ENCODE results near the gene PKLR. TPM values are rescaled to one million over a fixed set of nuclear protein-coding genes. Genes with fewer than 3 reads are reported as not detected.
"Not testable (repeated sequence)": the region's sequence is repeated elsewhere in the genome, so short reads cannot be mapped to it uniquely, and the experiment has no call there.

The PKLR gene
- total and polyA plus RNA-seq, 7 donors: 0.01 TPM; not detected in 6

- DNase-seq (no peak), ATAC-seq (peak in 1 of 4 donors; percentile 6)
- TF ChIP-seq, protein P1, sequence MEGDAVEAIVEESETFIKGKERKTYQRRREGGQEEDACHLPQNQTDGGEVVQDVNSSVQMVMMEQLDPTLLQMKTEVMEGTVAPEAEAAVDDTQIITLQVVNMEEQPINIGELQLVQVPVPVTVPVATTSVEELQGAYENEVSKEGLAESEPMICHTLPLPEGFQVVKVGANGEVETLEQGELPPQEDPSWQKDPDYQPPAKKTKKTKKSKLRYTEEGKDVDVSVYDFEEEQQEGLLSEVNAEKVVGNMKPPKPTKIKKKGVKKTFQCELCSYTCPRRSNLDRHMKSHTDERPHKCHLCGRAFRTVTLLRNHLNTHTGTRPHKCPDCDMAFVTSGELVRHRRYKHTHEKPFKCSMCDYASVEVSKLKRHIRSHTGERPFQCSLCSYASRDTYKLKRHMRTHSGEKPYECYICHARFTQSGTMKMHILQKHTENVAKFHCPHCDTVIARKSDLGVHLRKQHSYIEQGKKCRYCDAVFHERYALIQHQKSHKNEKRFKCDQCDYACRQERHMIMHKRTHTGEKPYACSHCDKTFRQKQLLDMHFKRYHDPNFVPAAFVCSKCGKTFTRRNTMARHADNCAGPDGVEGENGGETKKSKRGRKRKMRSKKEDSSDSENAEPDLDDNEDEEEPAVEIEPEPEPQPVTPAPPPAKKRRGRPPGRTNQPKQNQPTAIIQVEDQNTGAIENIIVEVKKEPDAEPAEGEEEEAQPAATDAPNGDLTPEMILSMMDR (IDR thresholded peaks at IDR 0.05): no peak
- no peaks in the 10 kb centered on the region for H3K9me3 ChIP-seq
- no peak overlapping the region for H3K27ac ChIP-seq
- no peak overlapping the region for H3K4me3 ChIP-seq
- H3K36me3 ChIP-seq (ENCODE audit: insufficient read depth in 1 of 2, low read depth in 1 of 2): peaks cover 3 to 66% of the 10 kb centered on the region in 2 donors
- no peaks in the 10 kb centered on the region for H3K27me3 ChIP-seq (ENCODE audit: insufficient read depth in 3 of 3, low read length in 2 of 3)
- H3K4me1 ChIP-seq: peaks cover 4% of the 10 kb centered on the region
- intact Hi-C loops (cut with DNase I): loop anchor here in 1 of 2 donors (10.0 kb wide), 1 partner anchor 265 kb away; no protein-coding TSS in a partner anchor
- 88 to 90% (median 89%) methylated on average over 11 of the region's 11 CpGs for WGBS, 3 donors
Measured at GRCh38 chr1:155329980-155330598, 28.9 kb upstream of the PKLR start.

- ATAC-seq; H3K27ac ChIP-seq; H3K9me3 ChIP-seq; DNase-seq; H3K27me3 ChIP-seq (ENCODE audit: insufficient read depth in 3 of 3, low read length in 2 of 3); H3K4me1 ChIP-seq; H3K4me3 ChIP-seq: not testable (repeated sequence)
- 53 to 64% (median 55%) methylated on average over 7 of the region's 7 CpGs for WGBS, 3 donors
- H3K36me3 ChIP-seq (ENCODE audit: insufficient read depth in 1 of 2, low read depth in 1 of 2): peaks cover 0 to 57% of the 10 kb centered on the region in 2 donors
- intact Hi-C loops (cut with DNase I): loop anchor here in 1 of 2 donors (10.0 kb wide), 1 partner anchor 266 kb away; no protein-coding TSS in a partner anchor
Measured at GRCh38 chr1:155328856-155329255, 27.6 kb upstream of the PKLR start.

- 75 to 84% (median 80%) methylated on average over 4 of the region's 4 CpGs for WGBS, 3 donors
Measured at GRCh38 chr1:155327981-155328380, 26.7 kb upstream of the PKLR start.

DNA sequence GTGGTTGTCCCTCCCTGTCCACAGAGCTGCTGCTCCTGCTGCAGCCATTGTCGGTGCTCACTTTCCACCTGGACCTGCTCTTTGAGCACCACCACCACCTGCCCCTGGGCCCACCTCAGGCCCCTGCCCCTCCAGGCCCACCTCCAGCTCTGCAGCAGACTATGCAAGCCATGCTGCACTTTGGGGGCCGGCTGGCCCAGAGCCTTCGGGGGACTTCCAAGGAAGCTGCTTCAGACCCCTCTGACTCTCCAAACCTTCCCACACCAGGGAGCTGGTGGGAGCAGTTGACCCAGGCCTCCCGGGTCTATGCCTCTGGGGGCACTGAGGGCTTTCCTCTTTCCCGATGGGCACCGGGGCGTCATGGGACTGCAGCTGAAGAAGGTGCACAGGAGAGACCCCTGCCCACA is 25.4 kb upstream of the PKLR start:
- WGBS, 3 donors: 84 to 91% (median 87%) methylated on average over 7 of the region's 7 CpGs
- no peaks in the 10 kb centered on the region for H3K27me3 ChIP-seq (ENCODE audit: insufficient read depth in 3 of 3, low read length in 2 of 3)
- TF ChIP-seq, protein P1 (IDR thresholded peaks at IDR 0.05): no peak
- DNase-seq (no peak), ATAC-seq (no peak)
- H3K4me1 ChIP-seq: peaks cover 16% of the 10 kb centered on the region
- H3K27ac ChIP-seq: no peak overlapping the region
- H3K36me3 ChIP-seq (ENCODE audit: insufficient read depth in 1 of 2, low read depth in 1 of 2): peaks cover 0 to 49% of the 10 kb centered on the region in 2 donors
- no peak overlapping the region for H3K4me3 ChIP-seq
- no peaks in the 10 kb centered on the region for H3K9me3 ChIP-seq
- intact Hi-C loops (cut with DNase I): loop anchor here in 1 of 2 donors (10.0 kb wide), 1 partner anchor 268 kb away; no protein-coding TSS in a partner anchor

More at GRCh38 chr1:155327981-155328380, 26.7 kb upstream of the PKLR start:
- peaks cover 0 to 50% of the 10 kb centered on the region in 2 donors for H3K36me3 ChIP-seq (ENCODE audit: insufficient read depth in 1 of 2, low read depth in 1 of 2)
- H3K4me3 ChIP-seq: no peak overlapping the region
- H3K27ac ChIP-seq: no peak overlapping the region
- no peak for DNase-seq
- H3K9me3 ChIP-seq: no peaks in the 10 kb centered on the region
- TF ChIP-seq, protein P1 (IDR thresholded peaks at IDR 0.05): no peak
- no peak for ATAC-seq
- no peaks in the 10 kb centered on the region for H3K27me3 ChIP-seq (ENCODE audit: insufficient read depth in 3 of 3, low read length in 2 of 3)
- peaks cover 4% of the 10 kb centered on the region for H3K4me1 ChIP-seq
- intact Hi-C loops (cut with DNase I): loop anchor here in 1 of 2 donors (10.0 kb wide), 1 partner anchor 267 kb away; no protein-coding TSS in a partner anchor

GRCh38 chr1:155326020-155326526 is 24.8 kb upstream of the PKLR start:
- H3K9me3 ChIP-seq: no peaks in the 10 kb centered on the region
- DNase-seq (no peak), ATAC-seq (no peak)
- intact Hi-C loops (cut with DNase I): loop anchor here in 1 of 2 donors (10.0 kb wide), 1 partner anchor 269 kb away; no protein-coding TSS in a partner anchor
- peaks cover 0 to 43% of the 10 kb centered on the region in 2 donors for H3K36me3 ChIP-seq (ENCODE audit: insufficient read depth in 1 of 2, low read depth in 1 of 2)
- H3K27me3 ChIP-seq (ENCODE audit: insufficient read depth in 3 of 3, low read length in 2 of 3): no peaks in the 10 kb centered on the region
- H3K4me3 ChIP-seq: no peak overlapping the region
- TF ChIP-seq, protein P1 (IDR thresholded peaks at IDR 0.05): no peak
- 86 to 96% (median 87%) methylated on average over 6 of the region's 6 CpGs for WGBS, 3 donors
- H3K4me1 ChIP-seq: peaks cover 20% of the 10 kb centered on the region
- H3K27ac ChIP-seq: no peak overlapping the region
